Uterus (tissue), 4 donors: ENCODE data around the gene EFNB1. TPM values are rescaled to one million over a fixed set of nuclear protein-coding genes. Genes with fewer than 3 reads are reported as not detected.

Source experiments
- DNase-seq, 2 donors: peaks; one replicate each; pipeline ENCODE4 v3.0.0-alpha.2; 2019 to 2020
- H3K27ac ChIP-seq, 2 donors: fragments of 200-600 bp; sonication (generic); 1 replicate in 1 of 2; 2 replicates in 1 of 2; pipeline ENCODE4 v1.5.1; 2016 to 2018
- H3K27me3 ChIP-seq, 2 donors: fragments of 200-600 bp; sonication (generic); one replicate each; pipeline ENCODE4 v1.5.1; 2018 to 2019; ENCODE audit warnings: control low read depth in 1 of 2
- H3K36me3 ChIP-seq, 2 donors: fragments of 200-600 bp; sonication (generic); one replicate each; pipeline ENCODE4 v1.5.1; 2019; ENCODE audit warnings: control low read depth in 1 of 2
- H3K4me1 ChIP-seq, 2 donors: fragments of 200-600 bp; sonication (generic); one replicate each; pipeline ENCODE4 v1.5.1; 2018 to 2019; ENCODE audit warnings: control low read depth in 1 of 2
- H3K4me3 ChIP-seq, 2 donors: fragments of 200-600 bp; sonication (generic); 1 replicate in 1 of 2; 2 replicates in 1 of 2; pipeline ENCODE4 v1.5.1; 2018 to 2019; ENCODE audit warnings: mild to moderate bottlenecking in 1 of 2
- H3K9me3 ChIP-seq, 2 donors: fragments of 200-600 bp; sonication (generic); one replicate each; pipeline ENCODE4 v1.5.1; 2019; ENCODE audit warnings: control low read depth in 1 of 2
- POLR2A ChIP-seq, 2 donors: fragments of 450-650 bp; IDR thresholded peaks; one replicate each; pipeline ENCODE4 v1.6.1; 2016; ENCODE audit warnings: antibody characterized with exemption in 2 of 2, mild to moderate bottlenecking in 1 of 2, moderate library complexity in 1 of 2
- intact Hi-C: fragments of 100-400 bp; cut with DNase I; formaldehyde crosslinking; loops from one replicate; pipeline ENCODE4 v1.15.1; 2023; ENCODE audit warnings: low total_unique reads
- total RNA-seq, 4 donors: library from RNA; depleted of rRNA in 3 of 4; stranded (reverse); fragments of >200 nt in 3 of 4; gene quantifications; one replicate each; pipeline versions ENCODE4 v1.1.0 to v1.2.4, GENCODE V29; 2014 to 2023
- TF ChIP-seq, protein P1 (sequence below), 4 experiments: fragments of 200-600 bp in 2 of 4; fragments of 450-650 bp in 2 of 4; sonication (generic) in 2 of 4; IDR thresholded peaks; one replicate each; pipeline ENCODE4 v1.5.1; 2016 to 2019; ENCODE audit warnings: antibody characterized with exemption in 4 of 4, mild to moderate bottlenecking in 2 of 4, moderate library complexity in 1 of 4
- donor health status: DM: yes; HTN: yes; CAD: no.

EFNB1 gene
- total RNA-seq, 4 donors from 2014 or later, result 8.8 to 59.1 (median 28.7) TPM

- DNase-seq, result no peak
- Histone ChIP-seq H3K27me3 (no peaks in the 10 kb centered on the region), H3K36me3 (no peaks in the 10 kb centered on the region), H3K27ac (no peak overlapping the region), H3K9me3 (no peaks in the 10 kb centered on the region), H3K4me1 (no peaks in the 10 kb centered on the region), H3K4me3 (no peak overlapping the region)
- no peak for TF ChIP-seq POLR2A (IDR thresholded peaks at IDR 0.05)
- TF ChIP-seq, protein P1, sequence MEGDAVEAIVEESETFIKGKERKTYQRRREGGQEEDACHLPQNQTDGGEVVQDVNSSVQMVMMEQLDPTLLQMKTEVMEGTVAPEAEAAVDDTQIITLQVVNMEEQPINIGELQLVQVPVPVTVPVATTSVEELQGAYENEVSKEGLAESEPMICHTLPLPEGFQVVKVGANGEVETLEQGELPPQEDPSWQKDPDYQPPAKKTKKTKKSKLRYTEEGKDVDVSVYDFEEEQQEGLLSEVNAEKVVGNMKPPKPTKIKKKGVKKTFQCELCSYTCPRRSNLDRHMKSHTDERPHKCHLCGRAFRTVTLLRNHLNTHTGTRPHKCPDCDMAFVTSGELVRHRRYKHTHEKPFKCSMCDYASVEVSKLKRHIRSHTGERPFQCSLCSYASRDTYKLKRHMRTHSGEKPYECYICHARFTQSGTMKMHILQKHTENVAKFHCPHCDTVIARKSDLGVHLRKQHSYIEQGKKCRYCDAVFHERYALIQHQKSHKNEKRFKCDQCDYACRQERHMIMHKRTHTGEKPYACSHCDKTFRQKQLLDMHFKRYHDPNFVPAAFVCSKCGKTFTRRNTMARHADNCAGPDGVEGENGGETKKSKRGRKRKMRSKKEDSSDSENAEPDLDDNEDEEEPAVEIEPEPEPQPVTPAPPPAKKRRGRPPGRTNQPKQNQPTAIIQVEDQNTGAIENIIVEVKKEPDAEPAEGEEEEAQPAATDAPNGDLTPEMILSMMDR (IDR thresholded peaks at IDR 0.05), result no peak
- intact Hi-C loops, result no loop called here
Measured at GRCh38 chrX:68848189-68848940, 19.5 kb downstream of the EFNB1 start.

- intact Hi-C loops, result no loop called here
- TF ChIP-seq, protein P1 (IDR thresholded peaks at IDR 0.05), result no peak
- TF ChIP-seq POLR2A (IDR thresholded peaks at IDR 0.05), result no peak
- H3K27ac ChIP-seq, result no peak overlapping the region
- H3K9me3 ChIP-seq, result no peaks in the 10 kb centered on the region
- no peaks in the 10 kb centered on the region for H3K27me3 ChIP-seq
- no peaks in the 10 kb centered on the region for H3K36me3 ChIP-seq
- H3K4me1 ChIP-seq, result no peaks in the 10 kb centered on the region
- H3K4me3 ChIP-seq, result no peak overlapping the region
- no peak for DNase-seq
Measured at GRCh38 chrX:68851082-68851481, 22.3 kb downstream of the EFNB1 start.

DNA sequence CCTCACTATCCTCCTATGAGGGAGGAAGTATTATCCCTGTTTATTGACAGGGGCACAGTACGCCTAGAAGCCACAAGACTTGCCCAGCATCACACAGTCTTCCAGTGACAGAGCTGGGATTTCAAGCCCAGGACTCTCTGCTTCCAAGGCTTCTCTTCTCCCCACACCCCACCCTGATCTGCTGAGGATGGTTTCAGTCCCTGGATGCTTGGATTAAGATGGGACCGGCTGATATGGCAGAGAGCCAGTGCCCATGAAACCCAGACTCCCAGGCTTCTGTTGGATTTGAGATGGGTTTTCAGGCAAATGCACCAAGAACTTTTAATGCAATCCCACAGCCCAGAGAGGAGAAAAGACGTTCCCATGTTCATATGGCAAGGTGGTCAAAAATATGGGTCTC lies 23.2 kb downstream of the EFNB1 start:
- intact Hi-C loops, result no loop called here
- Histone ChIP-seq H3K36me3 (no peaks in the 10 kb centered on the region), H3K4me3 (no peak overlapping the region), H3K27me3 (no peaks in the 10 kb centered on the region), H3K4me1 (no peaks in the 10 kb centered on the region), H3K9me3 (no peaks in the 10 kb centered on the region), H3K27ac (no peak overlapping the region)
- TF ChIP-seq, protein P1 (IDR thresholded peaks at IDR 0.05), result no peak
- TF ChIP-seq POLR2A (IDR thresholded peaks at IDR 0.05), result no peak
- DNase-seq, result no peak

DNA sequence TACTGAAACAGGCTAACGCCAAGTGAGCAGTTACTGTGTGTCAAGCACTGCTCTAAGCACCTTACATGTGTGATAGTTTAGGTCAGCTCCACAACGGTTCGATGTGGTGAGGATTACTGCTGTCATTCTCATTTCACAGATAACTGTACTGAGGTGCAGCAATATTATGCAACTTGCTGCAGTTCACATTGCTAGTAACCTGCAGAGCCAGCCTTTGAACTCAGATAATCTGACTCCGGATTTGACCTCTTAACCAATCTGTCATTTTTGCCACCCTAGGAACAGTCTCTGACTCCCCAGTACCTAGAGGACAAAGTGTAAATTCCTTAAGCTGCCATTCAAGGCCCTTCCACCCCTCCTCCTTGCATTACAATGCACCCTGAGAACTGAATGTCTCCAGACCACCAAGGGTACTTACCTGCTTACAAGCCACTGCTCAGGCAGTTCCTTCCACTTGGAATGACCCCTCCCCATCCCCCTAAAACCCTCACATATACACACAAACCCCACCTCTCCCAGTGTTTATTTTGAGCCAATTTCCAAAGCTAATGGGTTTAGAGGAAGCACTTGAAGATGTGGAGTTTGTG lies 24.9 kb downstream of the EFNB1 start:
- intact Hi-C loops, result no loop called here
- TF ChIP-seq, protein P1 (IDR thresholded peaks at IDR 0.05), result no peak
- no peak for TF ChIP-seq POLR2A (IDR thresholded peaks at IDR 0.05)
- Histone ChIP-seq H3K4me1 (no peaks in the 10 kb centered on the region), H3K36me3 (no peaks in the 10 kb centered on the region), H3K9me3 (no peaks in the 10 kb centered on the region), H3K4me3 (no peak overlapping the region), H3K27ac (no peak overlapping the region), H3K27me3 (no peaks in the 10 kb centered on the region)
- no peak for DNase-seq

DNA sequence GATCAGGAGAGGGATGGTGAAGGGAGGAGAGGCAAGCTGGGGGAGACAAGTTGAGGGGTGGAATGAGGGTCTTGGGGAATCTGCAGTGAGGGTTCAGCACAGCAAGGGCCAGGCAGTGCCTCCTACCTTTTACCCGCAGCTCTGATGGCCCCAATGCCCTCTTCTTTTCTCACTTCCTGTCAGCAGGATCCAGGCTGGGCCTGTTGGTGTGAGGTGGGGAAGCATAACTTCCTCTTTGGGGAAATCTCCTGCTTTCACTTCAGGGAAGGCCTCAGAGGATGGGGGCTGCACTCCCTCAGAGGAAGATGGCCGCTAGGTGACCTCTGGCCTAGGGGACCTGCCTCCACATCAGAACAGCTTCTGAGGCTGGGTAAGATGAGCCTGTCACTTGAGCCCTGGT lies 36.5 kb downstream of the EFNB1 start:
- no peak for DNase-seq
- no peaks in the 10 kb centered on the region for H3K36me3 ChIP-seq
- intact Hi-C loops, result no loop called here
- TF ChIP-seq POLR2A (IDR thresholded peaks at IDR 0.05), result no peak
- TF ChIP-seq, protein P1 (IDR thresholded peaks at IDR 0.05), result no peak
- H3K4me1 ChIP-seq, result no peaks in the 10 kb centered on the region
- no peak overlapping the region for H3K27ac ChIP-seq
- no peak overlapping the region for H3K4me3 ChIP-seq
- H3K9me3 ChIP-seq, result no peaks in the 10 kb centered on the region
- H3K27me3 ChIP-seq, result no peaks in the 10 kb centered on the region
